Lower leg skin (tissue), 4 donors: ENCODE data around the gene TMEM120A. TPM values are rescaled to one million over a fixed set of nuclear protein-coding genes. Genes with fewer than 3 reads are reported as not detected.

Source experiments
- DNase-seq, 2 donors: peaks; one replicate each; pipeline ENCODE4 v3.0.0-alpha.2; 2019; ENCODE audit warnings: low spot score in 2 of 2
- H3K4me3 ChIP-seq: fragments of 200-600 bp; sonication (generic); 2 replicates; pipeline ENCODE4 v1.5.1; 2017; ENCODE audit warnings: mild to moderate bottlenecking, low read depth; ENCODE audit not compliant: poor library complexity, severe bottlenecking
- CTCF ChIP-seq, 3 donors: fragments of 450-650 bp; IDR thresholded peaks; one replicate each; pipeline ENCODE4 v1.5.1; 2016; ENCODE audit warnings: antibody characterized with exemption in 3 of 3, mild to moderate bottlenecking in 3 of 3, moderate library complexity in 2 of 3
- POLR2A ChIP-seq, 2 donors: fragments of 450-650 bp; IDR thresholded peaks; one replicate each; pipeline ENCODE4 v1.6.1; 2016 to 2017; ENCODE audit warnings: antibody characterized with exemption in 2 of 2, mild to moderate bottlenecking in 1 of 2, moderate library complexity in 1 of 2
- WGBS, 2 donors: methylation state at CpG; one replicate each; pipeline ENCODE4 v1.1.5; 2018; 5-methylcytosine and 5-hydroxymethylcytosine counted together
- intact Hi-C: fragments of 100-400 bp; cut with DNase I; formaldehyde crosslinking; loops from one replicate; pipeline ENCODE4 v1.15.0; 2023; ENCODE audit warnings: low total_unique reads
- total RNA-seq, 4 donors: library from RNA; depleted of rRNA; stranded (reverse); fragments of >200 nt; gene quantifications; one replicate each; pipeline ENCODE4 v1.1.0, GENCODE V29; 2016

The TMEM120A gene
- total RNA-seq, 4 donors from 2014 or later, result 17.7 to 37.4 (median 27.6) TPM

- no peak for DNase-seq
- H3K4me3 ChIP-seq, result no peak overlapping the region
- TF ChIP-seq CTCF (IDR thresholded peaks at IDR 0.05) (no peak), POLR2A (IDR thresholded peaks at IDR 0.05) (no peak)
- 92 to 93% methylated on average over 30 of the region's 30 CpGs for whole genome bisulfite sequencing, 2 donors
- intact Hi-C loops, result no loop called here
Measured at GRCh38 chr7:75969704-75970498, 24.5 kb downstream of the TMEM120A start.

- no peak overlapping the region for H3K4me3 ChIP-seq
- WGBS, 2 donors, result 42 to 45% methylated on average over 13 of the region's 13 CpGs
- peak; percentile 75 to 94 for DNase-seq
- TF ChIP-seq CTCF (IDR thresholded peaks at IDR 0.05), result no peak
- no peak for TF ChIP-seq POLR2A (IDR thresholded peaks at IDR 0.05)
- intact Hi-C loops, result no loop called here
Measured at GRCh38 chr7:75969182-75969581, 25.2 kb downstream of the TMEM120A start.

GRCh38 chr7:75968561-75969001 lies 25.8 kb downstream of the TMEM120A start:
- DNase-seq, result no peak
- intact Hi-C loops, result no loop called here
- WGBS, 2 donors, result 59 to 68% methylated on average over 12 of the region's 12 CpGs
- no peak overlapping the region for H3K4me3 ChIP-seq
- no peak for TF ChIP-seq POLR2A (IDR thresholded peaks at IDR 0.05)
- TF ChIP-seq CTCF (IDR thresholded peaks at IDR 0.05), result no peak

- intact Hi-C loops, result no loop called here
- WGBS, 2 donors, result 74 to 75% methylated on average over 10 of the region's 10 CpGs
- DNase-seq, result no peak
- no peak for TF ChIP-seq POLR2A (IDR thresholded peaks at IDR 0.05)
- no peak for TF ChIP-seq CTCF (IDR thresholded peaks at IDR 0.05)
- no peak overlapping the region for H3K4me3 ChIP-seq
Measured at GRCh38 chr7:75968012-75968411, 26.4 kb downstream of the TMEM120A start.

- DNase-seq, result peak in 1 of 2 donors; percentile 83
- no peak overlapping the region for H3K4me3 ChIP-seq
- TF ChIP-seq POLR2A (IDR thresholded peaks at IDR 0.05) (no peak), CTCF (IDR thresholded peaks at IDR 0.05) (no peak)
- 31 to 44% methylated on average over 13 of the region's 13 CpGs for WGBS, 2 donors
- intact Hi-C loops, result no loop called here
Measured at GRCh38 chr7:75967487-75967997, 26.9 kb downstream of the TMEM120A start.
